ENCODE data around the gene CREBRF. TPM values are rescaled to one million over a fixed set of nuclear protein-coding genes. Genes with fewer than 3 reads are reported as not detected.

CREBRF gene
- total and polyA plus RNA-seq, 2 experiments from 2014 or later = 2.0 to 3.5 TPM

- Histone ChIP-seq H2AFZ (no peak overlapping the region), H3K27ac (ENCODE audit: low read depth) (no peak overlapping the region), H4K20me1 (replicated peaks; ENCODE audit: insufficient read depth) (no peaks in the 10 kb centered on the region), H3K9me2 (ENCODE audit: insufficient read depth) (no peaks in the 10 kb centered on the region), H3K4me3 (no peak overlapping the region), H3K27me3 (ENCODE audit: insufficient read depth) (no peaks in the 10 kb centered on the region), H3K4me2 (no peak overlapping the region), H3K4me1 (ENCODE audit: insufficient read depth) (no peaks in the 10 kb centered on the region), H3K79me2 (replicated peaks; ENCODE audit: insufficient read depth) (no peaks in the 10 kb centered on the region), H3K36me3 (ENCODE audit: insufficient read depth) (no peaks in the 10 kb centered on the region), H3F3A (replicated peaks; ENCODE audit: low read depth) (no peaks in the 10 kb centered on the region)
- DNase-seq (ENCODE audit: low spot score) (no peak), ATAC-seq (no peak)
- Mint-ChIP-seq H3K36me3 (ENCODE audit: low read depth) (no peaks in the 10 kb centered on the region), H3K4me3 (no peak overlapping the region), H3K27ac (no peak overlapping the region), H3K27me3 (ENCODE audit: insufficient read depth, low read depth, poor library complexity) (peaks cover 2% of the 10 kb centered on the region), H3K9me3 (no peaks in the 10 kb centered on the region), H3K4me1 (no peaks in the 10 kb centered on the region)
- no peak for TF ChIP-seq POLR2AphosphoS5 (IDR thresholded peaks at IDR 0.05; ENCODE audit: low read depth)
Measured at GRCh38 chr5:173065155-173065554, 9.0 kb downstream of the CREBRF start.

GRCh38 chr5:173069671-173070070 is 13.5 kb downstream of the CREBRF start:
- no peak overlapping the region for H3K27ac ChIP-seq (ENCODE audit: low read depth)
- no peak for ATAC-seq
- H3K4me1 ChIP-seq (ENCODE audit: insufficient read depth) = no peaks in the 10 kb centered on the region
- no peak overlapping the region for H3K4me2 ChIP-seq
- Mint-ChIP-seq H3K27me3 (ENCODE audit: insufficient read depth, low read depth, poor library complexity) (no peaks in the 10 kb centered on the region), H3K4me3 (no peak overlapping the region), H3K36me3 (ENCODE audit: low read depth) (no peaks in the 10 kb centered on the region), H3K9me3 (no peaks in the 10 kb centered on the region), H3K27ac (no peak overlapping the region), H3K4me1 (no peaks in the 10 kb centered on the region)
- DNase-seq (ENCODE audit: low spot score) = no peak
- no peaks in the 10 kb centered on the region for H3K36me3 ChIP-seq (ENCODE audit: insufficient read depth)
- H2AFZ ChIP-seq = no peak overlapping the region
- no peaks in the 10 kb centered on the region for H4K20me1 ChIP-seq (replicated peaks; ENCODE audit: insufficient read depth)
- no peaks in the 10 kb centered on the region for H3F3A ChIP-seq (replicated peaks; ENCODE audit: low read depth)
- H3K27me3 ChIP-seq (ENCODE audit: insufficient read depth) = no peaks in the 10 kb centered on the region
- H3K79me2 ChIP-seq (replicated peaks; ENCODE audit: insufficient read depth) = no peaks in the 10 kb centered on the region
- H3K4me3 ChIP-seq = no peak overlapping the region
- H3K9me2 ChIP-seq (ENCODE audit: insufficient read depth) = no peaks in the 10 kb centered on the region
- TF ChIP-seq EZH2phosphoT487 (IDR thresholded peaks at IDR 0.05; ENCODE audit: unreplicated experiment) (no peak), STAT1 (IDR thresholded peaks at IDR 0.05; ENCODE audit: unreplicated experiment) (no peak), ZNF462 (CRISPR knock-in tag; IDR thresholded peaks at IDR 0.05) (no peak), CTCF (conservative IDR thresholded peaks at IDR 0.05; ENCODE audit: low read depth in 2 of 2) (no peak), REST (IDR thresholded peaks at IDR 0.05; ENCODE audit: unreplicated experiment) (no peak), NANOG (IDR thresholded peaks at IDR 0.05; ENCODE audit: borderline replicate concordance) (no peak), ZNF114 (CRISPR knock-in tag; IDR thresholded peaks at IDR 0.05) (no peak), POLR2AphosphoS5 (IDR thresholded peaks at IDR 0.05; ENCODE audit: low read depth) (no peak), JUNB (IDR thresholded peaks at IDR 0.05; ENCODE audit: unreplicated experiment) (no peak), ETS1 (IDR thresholded peaks at IDR 0.05) (no peak)
